Measurements from ENCODE around the gene HNRNPL.

DNA sequence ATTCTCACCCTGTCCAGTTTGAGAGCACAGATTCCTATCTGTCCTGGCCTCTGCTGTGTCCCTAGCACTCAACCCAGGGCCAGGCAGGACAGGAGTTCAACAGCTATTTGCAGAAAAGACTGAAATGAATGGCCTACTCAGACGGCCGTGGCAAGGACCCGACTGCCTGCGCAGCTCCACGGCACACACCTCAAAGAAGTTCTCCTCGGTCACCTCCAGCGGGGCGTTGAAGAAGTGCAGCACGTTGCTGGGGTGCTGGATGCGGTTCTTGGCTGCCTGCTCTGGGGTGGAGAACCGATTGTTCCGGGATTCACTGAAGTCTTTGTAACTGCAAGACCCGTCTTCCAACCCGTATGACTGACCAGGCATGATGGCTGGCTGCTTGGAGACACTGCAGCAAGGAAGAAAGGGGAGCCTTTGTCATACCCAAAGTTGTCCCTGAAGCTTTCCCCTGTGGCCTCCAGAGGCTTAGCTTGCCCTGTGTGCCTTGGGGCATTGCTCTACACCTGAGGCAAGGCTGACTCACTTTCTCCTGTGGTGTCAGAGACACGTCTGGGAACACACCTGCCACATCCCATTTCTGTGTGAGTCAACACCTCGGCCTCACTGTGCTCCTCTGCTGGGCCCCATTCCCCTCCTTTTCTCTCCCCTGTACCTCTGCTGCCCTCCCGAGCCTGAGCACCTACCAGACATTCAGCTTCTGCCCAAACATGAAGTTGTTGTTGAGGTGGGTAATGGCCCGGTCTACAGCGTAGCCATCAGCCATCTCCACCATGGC is 11.4 kb downstream of the HNRNPL start:
- TF ChIP-seq POLR2AphosphoS5 (IDR thresholded peaks at IDR 0.05; ENCODE audit: low read depth, low read length) (no peak), TAF1 (IDR thresholded peaks at IDR 0.05; ENCODE audit: borderline replicate concordance, insufficient read depth, low read length) (no peak), SIN3A (IDR thresholded peaks at IDR 0.05; ENCODE audit: borderline replicate concordance, insufficient read depth, low read length) (no peak)
- TF ChIP-seq, protein P1, sequence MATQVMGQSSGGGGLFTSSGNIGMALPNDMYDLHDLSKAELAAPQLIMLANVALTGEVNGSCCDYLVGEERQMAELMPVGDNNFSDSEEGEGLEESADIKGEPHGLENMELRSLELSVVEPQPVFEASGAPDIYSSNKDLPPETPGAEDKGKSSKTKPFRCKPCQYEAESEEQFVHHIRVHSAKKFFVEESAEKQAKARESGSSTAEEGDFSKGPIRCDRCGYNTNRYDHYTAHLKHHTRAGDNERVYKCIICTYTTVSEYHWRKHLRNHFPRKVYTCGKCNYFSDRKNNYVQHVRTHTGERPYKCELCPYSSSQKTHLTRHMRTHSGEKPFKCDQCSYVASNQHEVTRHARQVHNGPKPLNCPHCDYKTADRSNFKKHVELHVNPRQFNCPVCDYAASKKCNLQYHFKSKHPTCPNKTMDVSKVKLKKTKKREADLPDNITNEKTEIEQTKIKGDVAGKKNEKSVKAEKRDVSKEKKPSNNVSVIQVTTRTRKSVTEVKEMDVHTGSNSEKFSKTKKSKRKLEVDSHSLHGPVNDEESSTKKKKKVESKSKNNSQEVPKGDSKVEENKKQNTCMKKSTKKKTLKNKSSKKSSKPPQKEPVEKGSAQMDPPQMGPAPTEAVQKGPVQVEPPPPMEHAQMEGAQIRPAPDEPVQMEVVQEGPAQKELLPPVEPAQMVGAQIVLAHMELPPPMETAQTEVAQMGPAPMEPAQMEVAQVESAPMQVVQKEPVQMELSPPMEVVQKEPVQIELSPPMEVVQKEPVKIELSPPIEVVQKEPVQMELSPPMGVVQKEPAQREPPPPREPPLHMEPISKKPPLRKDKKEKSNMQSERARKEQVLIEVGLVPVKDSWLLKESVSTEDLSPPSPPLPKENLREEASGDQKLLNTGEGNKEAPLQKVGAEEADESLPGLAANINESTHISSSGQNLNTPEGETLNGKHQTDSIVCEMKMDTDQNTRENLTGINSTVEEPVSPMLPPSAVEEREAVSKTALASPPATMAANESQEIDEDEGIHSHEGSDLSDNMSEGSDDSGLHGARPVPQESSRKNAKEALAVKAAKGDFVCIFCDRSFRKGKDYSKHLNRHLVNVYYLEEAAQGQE (IDR thresholded peaks at IDR 0.05; ENCODE audit: insufficient read depth in 1 of 2, low read depth in 2 of 2, low read length in 2 of 2), result no peak
